LHCN-M2 (cell line): ENCODE data around the gene STAMBP. TPM values are rescaled to one million over a fixed set of nuclear protein-coding genes. Genes with fewer than 3 reads are reported as not detected.
A peak's percentile ranks its signal among the peaks of the same experiment; 100 is the strongest.

Source experiments
- DNase-seq: peaks from one replicate; pipeline ENCODE4 v3.0.0-alpha.2; 2012; ENCODE audit warnings: low read depth
- total RNA-seq: library from RNA; depleted of rRNA; stranded (reverse); fragments of >200 nt; gene quantifications from 2 replicates; pipeline ENCODE4 v1.2.3, GENCODE V29; 2014

STAMBP gene
- total RNA-seq, 1 experiment from 2014 or later = 1,126 TPM

- DNase-seq = no peak
These were observed 78.2 kb downstream of the STAMBP start for GRCh38 chr2:73906847-73907505.

GRCh38 chr2:73907840-73908452 is 79.2 kb downstream of the STAMBP start:
- DNase-seq = peak; percentile 87

DNA sequence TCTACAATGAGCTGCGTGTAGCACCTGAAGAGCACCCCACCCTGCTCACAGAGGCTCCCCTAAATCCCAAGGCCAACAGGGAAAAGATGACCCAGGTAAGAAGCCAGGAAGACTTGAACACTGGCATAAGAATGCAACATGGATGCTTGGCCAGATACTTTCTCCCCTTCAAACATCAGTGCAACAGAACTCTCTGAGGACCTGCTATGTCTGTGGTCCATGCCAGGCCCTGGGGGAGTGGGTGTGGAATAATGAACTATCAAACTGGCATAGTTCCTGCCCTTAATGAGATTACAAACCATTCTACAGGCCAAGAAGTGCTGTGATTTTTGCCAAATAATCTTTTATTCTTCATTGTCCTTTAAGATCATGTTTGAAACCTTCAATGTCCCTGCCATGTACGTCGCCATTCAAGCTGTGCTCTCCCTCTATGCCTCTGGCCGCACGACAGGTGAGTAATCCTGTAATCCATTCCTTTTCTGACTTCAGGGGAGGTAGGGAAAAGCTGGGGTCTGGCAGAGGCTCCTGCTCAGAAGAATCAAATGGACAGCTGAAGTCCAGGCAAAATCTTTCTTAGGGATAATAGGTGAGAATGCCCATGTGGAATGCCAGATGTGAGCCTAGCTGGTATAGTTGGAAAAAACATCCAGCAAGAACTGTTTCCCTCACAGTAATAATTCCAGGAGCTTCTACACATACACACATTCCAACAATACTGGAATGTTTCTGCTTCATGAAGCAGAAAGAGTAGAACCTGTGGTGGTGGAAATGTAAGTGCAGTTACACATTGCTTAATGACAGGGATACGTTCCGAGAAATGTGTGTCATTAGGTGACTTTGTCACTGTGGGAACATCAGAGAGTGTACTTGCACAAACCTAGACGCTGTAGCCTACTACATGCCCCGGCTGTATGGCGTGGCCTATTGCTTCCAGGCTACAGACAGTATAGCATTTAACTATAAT is 80.2 kb downstream of the STAMBP start:
- no peak for DNase-seq

- DNase-seq = no peak
These were observed 82.2 kb downstream of the STAMBP start for GRCh38 chr2:73910873-73911547.

- DNase-seq = no peak
These were observed 82.9 kb downstream of the STAMBP start for GRCh38 chr2:73911548-73912208.

DNA sequence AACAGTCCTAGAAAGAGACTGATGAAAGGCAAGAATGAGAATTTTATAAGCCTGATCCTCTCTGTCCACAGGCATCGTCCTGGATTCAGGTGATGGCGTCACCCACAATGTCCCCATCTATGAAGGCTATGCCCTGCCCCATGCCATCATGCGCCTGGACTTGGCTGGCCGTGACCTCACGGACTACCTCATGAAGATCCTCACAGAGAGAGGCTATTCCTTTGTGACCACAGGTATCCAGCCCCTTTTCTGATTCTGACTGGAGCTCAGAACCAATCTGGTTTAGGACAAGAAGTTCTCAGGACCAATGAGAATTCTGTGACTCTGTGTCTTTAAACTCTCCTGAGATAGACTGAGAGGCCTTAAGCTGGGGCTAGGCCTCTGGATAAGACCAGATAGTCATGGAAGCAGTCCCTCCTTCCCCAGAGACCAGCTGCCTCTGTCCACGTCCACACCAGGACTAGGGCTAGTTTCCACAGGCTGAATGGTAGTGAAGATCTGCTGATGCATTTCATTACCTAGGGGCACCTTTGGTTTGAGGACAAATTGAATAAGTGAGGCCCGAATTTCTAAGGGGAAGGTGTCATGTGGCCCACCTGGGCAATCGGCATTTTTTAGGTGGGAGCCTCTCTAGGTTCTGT is 84.8 kb downstream of the STAMBP start:
- no peak for DNase-seq

GRCh38 chr2:73914667-73915066 is 85.9 kb downstream of the STAMBP start:
- no peak for DNase-seq

GRCh38 chr2:73915437-73915993 is 86.8 kb downstream of the STAMBP start:
- no peak for DNase-seq

DNA sequence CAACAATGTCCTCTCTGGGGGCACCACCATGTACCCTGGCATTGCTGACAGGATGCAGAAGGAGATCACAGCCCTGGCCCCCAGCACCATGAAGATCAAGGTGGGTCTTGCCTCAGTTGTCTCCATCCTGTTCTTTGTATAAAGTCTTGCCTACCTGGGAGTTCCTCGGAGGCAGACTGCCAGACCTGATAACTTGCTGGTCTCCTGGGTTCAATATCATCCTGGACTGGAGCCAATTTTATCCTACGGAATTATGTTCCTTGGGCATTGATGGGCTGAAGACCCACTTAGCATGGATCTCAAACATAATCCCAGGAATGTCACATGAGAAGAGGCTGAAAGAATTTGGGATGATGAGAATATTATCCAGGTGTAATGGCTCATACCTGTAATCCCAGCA is 87.9 kb downstream of the STAMBP start:
- no peak for DNase-seq

GRCh38 chr2:73917296-73917695 is 88.5 kb downstream of the STAMBP start:
- DNase-seq = no peak

DNA sequence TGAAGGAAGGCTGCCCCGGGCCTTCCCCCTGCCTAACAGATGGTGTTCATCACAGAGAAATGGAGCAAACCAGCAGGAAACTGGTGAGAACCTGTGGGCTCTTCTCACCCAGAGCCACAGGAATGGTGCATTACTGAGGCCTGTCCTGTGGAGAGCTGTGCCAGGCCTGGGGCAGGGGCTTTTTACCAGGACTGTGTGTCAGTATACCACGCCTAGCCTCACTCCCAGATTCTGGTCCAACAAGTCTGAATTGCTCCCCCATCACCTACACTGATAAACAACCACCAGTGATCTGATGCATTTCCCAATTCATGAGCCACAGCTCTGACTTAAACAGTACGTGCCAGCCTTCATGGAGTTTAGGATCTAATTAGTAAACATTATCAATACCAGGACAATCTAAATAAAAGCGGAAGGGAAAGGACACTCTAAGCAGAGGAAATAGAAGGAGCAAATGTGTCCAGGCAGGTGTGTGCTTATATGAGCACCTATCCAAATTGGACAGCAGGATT is 89.0 kb downstream of the STAMBP start:
- no peak for DNase-seq

DNA sequence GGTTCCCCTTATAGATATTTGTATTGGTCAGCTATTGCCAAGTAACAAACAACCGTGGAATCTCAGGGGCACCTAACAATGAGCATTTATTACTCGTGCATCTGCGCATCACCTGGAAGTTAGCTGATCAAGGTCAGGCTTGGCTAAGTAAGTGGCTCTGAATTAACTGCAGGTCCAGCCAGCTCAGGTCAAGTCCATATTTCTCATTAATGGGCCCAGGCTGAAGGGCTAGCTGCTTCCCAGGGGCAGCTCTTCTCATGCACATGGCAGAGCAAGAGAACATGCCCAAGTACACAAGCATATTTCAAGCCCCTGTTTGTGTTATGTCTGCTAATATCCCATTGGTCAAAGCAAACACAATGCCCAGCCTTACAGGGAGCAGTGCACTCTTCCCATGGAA is 90.1 kb downstream of the STAMBP start:
- no peak for DNase-seq

DNA sequence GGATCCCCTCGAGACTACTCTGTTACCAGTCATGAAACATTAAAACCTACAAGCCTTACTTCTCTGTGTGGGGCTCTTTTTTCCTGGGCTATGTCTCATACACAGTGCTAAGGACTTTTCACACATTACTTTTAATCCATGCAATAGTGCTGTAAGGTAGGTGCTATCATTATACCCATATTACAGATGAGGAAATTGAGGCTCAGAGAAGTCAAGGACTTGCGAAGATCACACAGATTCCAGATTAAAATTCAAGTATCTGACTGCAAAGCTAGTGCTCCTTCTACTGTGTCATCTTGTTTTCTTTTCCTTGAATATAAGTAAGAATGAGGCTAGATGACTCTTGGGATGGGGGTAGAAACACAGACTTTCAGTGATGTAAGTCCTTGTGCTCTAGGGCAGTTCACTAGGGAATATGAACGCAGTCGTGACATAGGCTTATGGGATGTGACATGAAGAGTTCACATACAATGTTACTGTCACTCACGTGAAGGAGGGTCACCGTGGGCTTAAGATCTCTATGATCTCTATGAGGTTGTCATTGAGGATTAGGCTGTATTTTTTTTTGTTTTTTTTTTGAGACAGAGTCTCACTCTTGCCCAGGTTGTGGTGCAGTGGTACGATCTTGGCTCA is 91.0 kb downstream of the STAMBP start:
- no peak for DNase-seq

DNA sequence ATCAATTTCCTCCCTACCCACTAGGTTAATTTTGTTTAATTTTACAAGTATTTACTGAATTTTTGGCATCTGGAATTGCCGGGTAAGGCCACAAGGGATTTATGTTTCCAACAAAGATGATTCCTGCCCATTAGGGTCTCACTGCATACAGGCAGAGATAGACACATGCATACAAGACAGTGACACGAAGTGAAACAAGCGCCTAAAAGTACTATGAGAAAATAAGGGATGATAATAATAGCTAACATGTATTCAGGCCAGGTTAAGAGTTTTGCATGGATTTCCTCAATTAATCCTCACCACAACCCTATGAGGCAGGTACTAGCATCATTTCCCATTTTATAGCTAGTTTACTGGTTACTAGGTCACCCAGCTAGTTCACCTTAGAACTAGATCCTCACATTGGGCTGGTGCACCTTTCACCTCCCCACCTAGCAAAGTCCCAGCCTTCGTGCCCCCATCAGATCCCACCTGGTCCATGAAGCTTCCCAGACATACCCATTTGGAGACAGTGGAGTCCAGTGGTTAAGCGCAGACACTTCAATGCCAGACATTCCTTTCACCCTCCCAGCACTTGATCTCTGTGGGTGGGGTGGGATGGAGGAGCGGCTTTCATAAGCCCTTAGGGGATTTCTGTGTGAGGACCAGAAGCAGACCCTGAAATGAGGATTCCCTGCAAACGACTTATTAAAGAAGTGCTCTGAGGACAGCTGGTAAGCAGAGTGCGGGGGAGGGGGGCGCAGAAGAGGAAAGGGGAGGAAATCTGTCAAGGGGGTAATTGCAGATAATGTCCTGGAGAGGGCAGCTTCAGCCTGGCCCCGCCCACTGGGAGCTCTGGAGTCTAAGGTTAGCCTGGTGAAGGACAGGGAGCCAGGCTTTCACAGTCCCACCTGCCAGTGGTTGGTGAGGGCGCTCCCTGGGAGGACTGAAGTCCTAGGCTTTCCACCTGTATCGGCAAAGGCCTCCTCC is 92.1 kb downstream of the STAMBP start:
- no peak for DNase-seq

- DNase-seq = no peak
These were observed 92.8 kb downstream of the STAMBP start for GRCh38 chr2:73921581-73921980.

GRCh38 chr2:73922681-73923080 is 93.9 kb downstream of the STAMBP start:
- no peak for DNase-seq
